NOMO-1 (cell line): ENCODE measurements around the gene HOXA6.

ENCODE experiments used
- DNase-seq, 2 experiments: peaks; one replicate each; lab custom pipeline; 2025; ENCODE audit not compliant: unreplicated experiment in 2 of 2; lab: John Stamatoyannopoulos, UW

HOXA6 gene

GRCh38 chr7:27141137-27141922, 6.2 kb downstream of the HOXA6 start:
- DNase-seq = no peak

GRCh38 chr7:27140126-27140857, 7.3 kb downstream of the HOXA6 start:
- DNase-seq = no peak

GRCh38 chr7:27139334-27140125, 8.0 kb downstream of the HOXA6 start:
- no peak for DNase-seq

- DNase-seq = no peak
Observed at GRCh38 chr7:27138985-27139333, 8.6 kb downstream of the HOXA6 start.

- no peak for DNase-seq
Observed at GRCh38 chr7:27138472-27138871, 9.1 kb downstream of the HOXA6 start.

- DNase-seq = no peak
Observed at GRCh38 chr7:27137640-27138315, 9.8 kb downstream of the HOXA6 start.

- DNase-seq = peak in 1 of 2 experiments; percentile 44
Observed at GRCh38 chr7:27134392-27134791, 13.2 kb downstream of the HOXA6 start.

GRCh38 chr7:27133409-27134231, 14.0 kb downstream of the HOXA6 start:
- DNase-seq = no peak

- no peak for DNase-seq
Observed at GRCh38 chr7:27132978-27133377, 14.6 kb downstream of the HOXA6 start.

GRCh38 chr7:27132214-27132613, 15.4 kb downstream of the HOXA6 start:
- DNase-seq = no peak

GRCh38 chr7:27131390-27131819, 16.2 kb downstream of the HOXA6 start:
- no peak for DNase-seq

GRCh38 chr7:27130540-27131389, 16.8 kb downstream of the HOXA6 start, which contains the start of gene HOXA4:
TSS of gene HOXA4 (minus strand) at chr7:27130757. CDS start at chr7:27130733, 24 bp downstream.
- DNase-seq = no peak

- DNase-seq = no peak
Observed at GRCh38 chr7:27129729-27130539, 17.6 kb downstream of the HOXA6 start.

GRCh38 chr7:27128776-27129728, 18.5 kb downstream of the HOXA6 start:
- no peak for DNase-seq

- no peak for DNase-seq
Observed at GRCh38 chr7:27128034-27128433, 19.5 kb downstream of the HOXA6 start.

- DNase-seq = no peak
Observed at GRCh38 chr7:27126596-27127327, 20.8 kb downstream of the HOXA6 start.
